K562 (cell line): ENCODE measurements around the gene TSPAN18. TPM values are rescaled to one million over a fixed set of nuclear protein-coding genes. Genes with fewer than 3 reads are reported as not detected.

ENCODE experiments used
- CBX3 ChIP-seq, 2 experiments: IDR thresholded peaks; 1 replicate in 1 of 2; 2 replicates in 1 of 2; pipeline ENCODE4 v1.6.1; 2012; ENCODE audit warnings: inconsistent platforms in 2 of 2, low read length in 2 of 2, borderline replicate concordance in 1 of 2, control low read depth in 1 of 2
- CTBP1 ChIP-seq: fragments of 450-650 bp; IDR thresholded peaks from 2 replicates; pipeline ENCODE4 v1.6.1; 2016; ENCODE audit warnings: borderline replicate concordance
- CTCFL ChIP-seq: IDR thresholded peaks from 2 replicates; pipeline ENCODE4 v1.6.1; 2011; ENCODE audit warnings: borderline replicate concordance, low read depth, mild to moderate bottlenecking, moderate library complexity, low read length; ENCODE audit not compliant: insufficient read depth, poor library complexity, severe bottlenecking
- DNMT1 ChIP-seq: fragments of 450-650 bp; IDR thresholded peaks from 2 replicates; pipeline ENCODE4 v1.6.1; 2016; ENCODE audit warnings: antibody characterized with exemption, mild to moderate bottlenecking
- MTA3 ChIP-seq: fragments of 450-650 bp; formaldehyde crosslinking; IDR thresholded peaks from 2 replicates; pipeline ENCODE4 v1.6.1; 2017; ENCODE audit warnings: mild to moderate bottlenecking, borderline replicate concordance
- NELFE ChIP-seq: IDR thresholded peaks from 2 replicates; pipeline ENCODE4 v1.6.1; 2011; ENCODE audit warnings: mild to moderate bottlenecking; ENCODE audit not compliant: insufficient read depth, insufficient read length
- NFE2L1 ChIP-seq: fragments of 450-650 bp; IDR thresholded peaks from 2 replicates; pipeline ENCODE4 v1.6.1; 2016; ENCODE audit warnings: missing genetic modification characterization, low read depth, mild to moderate bottlenecking, missing compliant biosample characterization, moderate library complexity, borderline replicate concordance
- PBX2 ChIP-seq, 2 experiments: IDR thresholded peaks in 1 of 2; conservative IDR thresholded peaks in 1 of 2; 2 replicates each; pipeline ENCODE4 v1.6.1; 2016; ENCODE audit warnings: low read depth in 2 of 2, mild to moderate bottlenecking in 1 of 2, missing compliant biosample characterization in 1 of 2, missing genetic modification characterization in 1 of 2, moderate library complexity in 1 of 2
- RFX5 ChIP-seq: IDR thresholded peaks from 2 replicates; pipeline ENCODE4 v1.6.1; 2011; ENCODE audit warnings: low read depth, mild to moderate bottlenecking, improper control_type of control experiment, low read length
- SIN3B ChIP-seq: fragments of 450-650 bp; IDR thresholded peaks from 2 replicates; pipeline ENCODE4 v1.6.1; 2017; ENCODE audit warnings: low read depth, mild to moderate bottlenecking, moderate library complexity
- SLC30A9 ChIP-seq: fragments of 250-450 bp; sonication (Bioruptor Pico); IDR thresholded peaks from 2 replicates; pipeline ENCODE4 v1.8.0; 2022; ENCODE audit warnings: mild to moderate bottlenecking, moderate library complexity
- TCF15 ChIP-seq: fragments of 250-450 bp; sonication (Bioruptor Pico); IDR thresholded peaks from 2 replicates; pipeline ENCODE4 v1.8.0; 2022; ENCODE audit warnings: moderate library complexity, mild to moderate bottlenecking, inconsistent platforms
- TCFL5 ChIP-seq: fragments of 250-450 bp; sonication (Bioruptor Pico); conservative IDR thresholded peaks from 2 replicates; pipeline ENCODE4 v1.6.1; 2021; ENCODE audit warnings: mild to moderate bottlenecking, moderate library complexity, matching md5 sums
- TEAD4 ChIP-seq, 2 experiments: sonication (generic) in 1 of 2; formaldehyde crosslinking in 1 of 2; IDR thresholded peaks; 2 replicates each; pipeline versions ENCODE4 v1.6.1 to v1.8.0; 2012 to 2022; ENCODE audit warnings: borderline replicate concordance in 1 of 2, inconsistent platforms in 1 of 2, low read length in 1 of 2, mild to moderate bottlenecking in 1 of 2, missing genetic modification reagents in 1 of 2
- XRCC5 ChIP-seq: fragments of 200-400 bp; formaldehyde crosslinking; IDR thresholded peaks from 2 replicates; pipeline ENCODE4 v1.6.1; 2017; ENCODE audit warnings: low read depth, mild to moderate bottlenecking, low read length
- ZBTB8A ChIP-seq: fragments of 450-650 bp; IDR thresholded peaks from 2 replicates; pipeline ENCODE4 v1.6.1; 2018; ENCODE audit warnings: mild to moderate bottlenecking, moderate library complexity; ENCODE audit not compliant: partially characterized antibody
- ZC3H4 ChIP-seq: sonication (generic); formaldehyde crosslinking; IDR thresholded peaks from 2 replicates; pipeline ENCODE4 v1.9.0; 2021; ENCODE audit warnings: missing genetic modification reagents, borderline replicate concordance
- ZEB2 ChIP-seq: fragments of 450-650 bp; IDR thresholded peaks from 2 replicates; pipeline ENCODE4 v1.6.1; 2016
- ZNF408 ChIP-seq: fragments of 250-450 bp; sonication (Bioruptor Pico); IDR thresholded peaks from 2 replicates; pipeline ENCODE4 v1.4.0; 2020; ENCODE audit warnings: low read depth, mild to moderate bottlenecking, moderate library complexity
- ZNF75A ChIP-seq: fragments of 450-650 bp; formaldehyde crosslinking; IDR thresholded peaks from 2 replicates; pipeline ENCODE4 v1.4.0; 2020; ENCODE audit warnings: mild to moderate bottlenecking
- ZNF780A ChIP-seq: fragments of 250-450 bp; sonication (Bioruptor Pico); IDR thresholded peaks from 2 replicates; pipeline ENCODE4 v1.5.0; 2021; ENCODE audit warnings: mild to moderate bottlenecking
- polyA plus RNA-seq, 8 experiments: library from polyadenylated mRNA; depleted of rRNA in 4 of 8; stranded (reverse) in 5 of 8; unstranded in 3 of 8; fragments of >200 nt; fragmentation: Nextera tagmentation in 2 of 8; fragmentation: Illumina TruSeq in 1 of 8; extraction: Ambion mirVana in 2 of 8; extraction: Trizol in 1 of 8; gene quantifications; 2 replicates each; pipeline versions ENCODE4 v1.2.1 to v1.2.3, GENCODE V29; 2011 to 2014; ENCODE audit warnings: inconsistent platforms in 1 of 8, missing spikeins in 1 of 8
- total RNA-seq, 7 experiments: library from RNA; depleted of rRNA in 6 of 7; stranded (reverse); fragments of >200 nt in 6 of 7; fragmentation: Illumina TruSeq in 2 of 7; extraction: Trizol in 2 of 7; gene quantifications; 2 replicates each; pipeline versions ENCODE4 v1.2.1 to v1.2.3, GENCODE V29; 2011 to 2021; ENCODE audit warnings: low replicate concordance in 1 of 7

TSPAN18 gene
- total and polyA plus RNA-seq, 9 of the 15 experiments (the other 6 are each of a cell fraction or from before 2014, with no cell fraction given), result 0.17 to 0.35 (median 0.22) TPM; not detected in 4

DNA sequence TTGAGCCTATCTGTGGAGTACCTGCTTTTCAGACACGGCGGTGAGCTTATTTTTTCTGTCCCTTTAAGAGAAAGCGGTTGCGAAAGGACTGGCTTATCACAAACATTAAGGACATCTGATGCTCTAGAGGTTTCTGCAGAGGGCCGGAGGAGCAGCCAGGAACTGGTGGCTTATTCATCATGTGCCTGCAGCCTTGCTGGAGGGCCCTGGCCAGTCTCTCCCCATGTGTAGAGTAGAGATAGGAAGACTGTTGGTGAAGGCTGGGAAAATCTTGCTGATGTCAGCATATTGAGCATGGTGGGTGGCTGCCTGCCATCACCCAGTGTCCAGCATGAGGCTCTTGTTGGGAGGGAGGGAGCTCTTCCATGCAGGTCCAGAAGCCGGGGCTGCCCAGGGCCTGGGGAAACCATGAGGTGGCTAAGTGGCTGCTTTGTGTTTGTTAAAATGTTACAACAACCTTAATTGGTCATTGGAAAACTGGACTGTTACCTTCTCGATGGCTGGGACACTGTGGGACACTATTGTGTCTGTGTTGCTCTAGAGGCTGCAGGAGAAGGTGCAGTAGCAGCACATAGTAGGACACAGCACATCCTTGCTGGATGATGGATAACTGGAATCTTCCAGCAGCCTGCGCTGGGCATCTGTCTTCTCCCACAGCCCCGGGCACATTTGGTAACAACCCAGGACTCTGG is 54.3 kb downstream of the TSPAN18 start (continued):
- TF ChIP-seq CBX3 (IDR thresholded peaks at IDR 0.05; ENCODE audit: borderline replicate concordance in 1 of 2, low read length in 2 of 2), result peak in 1 of 2 experiments; percentile 57; a peak in 1 of 3 replicates
- no peak for TF ChIP-seq SIN3B
- TF ChIP-seq ZNF780A (CRISPR knock-in tag), result no peak
- no peak for TF ChIP-seq TCF15 (CRISPR knock-in tag)
- TF ChIP-seq ZC3H4 (CRISPR knock-in tag), result no peak
- TF ChIP-seq ZNF408 (CRISPR knock-in tag), result no peak
- TF ChIP-seq TCFL5 (CRISPR knock-in tag), result no peak
- no peak for TF ChIP-seq DNMT1
- TF ChIP-seq PBX2 (CRISPR knock-in tag; IDR thresholded peaks at IDR 0.05; ENCODE audit: low read depth), result no peak
- peak; percentile 23; the same call in 1 of the 2 replicates for TF ChIP-seq PBX2 (tag; conservative IDR thresholded peaks at IDR 0.05; ENCODE audit: low read depth)
- TF ChIP-seq ZNF75A (CRISPR knock-in tag), result no peak
- TF ChIP-seq SLC30A9, result no peak
- TF ChIP-seq NFE2L1 (tag), result no peak
- TF ChIP-seq RFX5, result no peak
- TF ChIP-seq XRCC5, result no peak
- TF ChIP-seq ZBTB8A, result no peak
- peak; percentile 94 for TF ChIP-seq CTBP1
- no peak for TF ChIP-seq CTCFL
- no peak; the same call in none of the 2 replicates for TF ChIP-seq ZEB2
- 0 out of 2 replicates have a peak, but pooled peaks have one; percentile 58 for TF ChIP-seq MTA3
- TF ChIP-seq TEAD4 (IDR thresholded peaks at IDR 0.05; ENCODE audit: low read length), result peak; percentile 97
- no peak for TF ChIP-seq TEAD4 (CRISPR knock-in tag; IDR thresholded peaks at IDR 0.05; ENCODE audit: borderline replicate concordance)
- no peak for TF ChIP-seq NELFE
